ENCODE measurements around the gene LZTFL1. TPM values are rescaled to one million over a fixed set of nuclear protein-coding genes. Genes with fewer than 3 reads are reported as not detected.

Gene LZTFL1
- total and polyA plus RNA-seq, 2 experiments from 2014 or later, result 14.3 to 25.1 TPM

- Histone ChIP-seq H3K27me3 (no peaks in the 10 kb centered on the region), H3K9me2 (replicated peaks; ENCODE audit: insufficient read depth) (no peaks in the 10 kb centered on the region), H3K4me3 (no peak overlapping the region), H4K20me1 (ENCODE audit: insufficient read depth, poor library complexity, severe bottlenecking) (no peaks in the 10 kb centered on the region), H3K4me2 (no peak overlapping the region), H2AFZ (no peak overlapping the region), H3K4me1 (ENCODE audit: insufficient read depth) (no peaks in the 10 kb centered on the region), H3K9me3 (ENCODE audit: low read depth) (no peaks in the 10 kb centered on the region), H3K36me3 (replicated peaks; ENCODE audit: insufficient read depth, low read depth) (no peaks in the 10 kb centered on the region), H3K79me2 (no peaks in the 10 kb centered on the region), H3K27ac (no peak overlapping the region)
- no peak for TF ChIP-seq CTCF (IDR thresholded peaks at IDR 0.05; ENCODE audit: poor library complexity)
- no peak for TF ChIP-seq EZH2phosphoT487 (IDR thresholded peaks at IDR 0.05; ENCODE audit: low read depth, severe bottlenecking, unreplicated experiment)
- no peak for TF ChIP-seq EZH2 (IDR thresholded peaks at IDR 0.05; ENCODE audit: borderline replicate concordance)
- DNase-seq (ENCODE audit: low spot score), result no peak
These were observed 31.1 kb upstream of the LZTFL1 start for GRCh38 chr3:45873036-45873435.

DNA sequence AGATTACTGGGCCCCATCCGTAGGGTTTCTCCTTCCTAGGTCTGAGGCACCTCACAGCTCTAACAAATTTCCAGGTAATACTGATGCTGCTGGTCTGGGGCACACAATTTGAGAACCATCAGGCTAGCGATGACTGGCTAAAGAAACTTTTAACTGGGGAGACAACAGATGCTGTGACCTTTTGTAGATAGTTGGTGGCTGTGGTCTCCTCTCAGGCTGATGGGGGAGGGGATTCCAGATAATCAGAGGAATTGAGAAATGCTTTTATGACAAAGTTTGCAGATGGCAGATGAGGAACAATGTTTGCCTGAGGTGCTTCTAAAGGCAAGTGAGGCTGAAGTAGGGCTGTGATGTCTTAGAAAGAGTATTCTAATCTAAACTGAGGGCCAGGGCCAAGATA is 30.6 kb upstream of the LZTFL1 start:
- Histone ChIP-seq H4K20me1 (ENCODE audit: insufficient read depth, poor library complexity, severe bottlenecking) (no peaks in the 10 kb centered on the region), H3K4me3 (no peak overlapping the region), H3K27ac (no peak overlapping the region), H3K9me3 (ENCODE audit: low read depth) (no peaks in the 10 kb centered on the region), H2AFZ (no peak overlapping the region), H3K4me1 (ENCODE audit: insufficient read depth) (no peaks in the 10 kb centered on the region), H3K27me3 (no peaks in the 10 kb centered on the region), H3K4me2 (no peak overlapping the region), H3K79me2 (no peaks in the 10 kb centered on the region), H3K9me2 (replicated peaks; ENCODE audit: insufficient read depth) (no peaks in the 10 kb centered on the region), H3K36me3 (replicated peaks; ENCODE audit: insufficient read depth, low read depth) (no peaks in the 10 kb centered on the region)
- WGBS (ENCODE audit: low lambda C conversion rate, missing lambda C conversion rate), result 74% methylated on average over 2 of the region's 2 CpGs
- TF ChIP-seq EZH2 (IDR thresholded peaks at IDR 0.05; ENCODE audit: borderline replicate concordance) (no peak), EZH2phosphoT487 (IDR thresholded peaks at IDR 0.05; ENCODE audit: low read depth, severe bottlenecking, unreplicated experiment) (no peak), CTCF (IDR thresholded peaks at IDR 0.05; ENCODE audit: poor library complexity) (no peak)
- no peak for DNase-seq (ENCODE audit: low spot score)

DNA sequence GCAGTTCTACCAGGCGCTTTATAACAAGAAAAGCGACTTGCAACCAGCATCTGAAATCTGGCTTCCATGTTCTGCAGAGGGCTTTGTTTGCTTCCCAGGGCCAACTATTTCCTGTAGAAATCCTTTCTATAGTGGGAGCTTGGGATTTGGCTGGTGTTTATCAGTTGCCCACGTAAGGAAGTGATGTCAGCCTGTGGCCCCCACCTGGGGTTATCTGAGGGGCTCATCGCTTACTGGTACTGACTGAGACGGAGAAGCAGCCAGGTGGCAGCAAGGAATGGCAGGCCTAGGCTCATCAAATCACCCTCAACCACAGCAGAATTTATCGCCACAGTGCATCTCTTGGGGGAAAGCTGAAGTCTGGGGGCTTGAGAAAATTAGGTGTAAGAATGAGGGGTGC is 29.9 kb upstream of the LZTFL1 start:
- Histone ChIP-seq H3K9me2 (replicated peaks; ENCODE audit: insufficient read depth) (no peaks in the 10 kb centered on the region), H2AFZ (no peak overlapping the region), H3K9me3 (ENCODE audit: low read depth) (no peaks in the 10 kb centered on the region), H3K4me1 (ENCODE audit: insufficient read depth) (no peaks in the 10 kb centered on the region), H3K27me3 (no peaks in the 10 kb centered on the region), H3K79me2 (no peaks in the 10 kb centered on the region), H3K36me3 (replicated peaks; ENCODE audit: insufficient read depth, low read depth) (no peaks in the 10 kb centered on the region), H4K20me1 (ENCODE audit: insufficient read depth, poor library complexity, severe bottlenecking) (no peaks in the 10 kb centered on the region), H3K4me2 (no peak overlapping the region), H3K27ac (no peak overlapping the region), H3K4me3 (no peak overlapping the region)
- WGBS (ENCODE audit: low lambda C conversion rate, missing lambda C conversion rate), result 78% methylated on average over 6 of the region's 6 CpGs
- TF ChIP-seq EZH2phosphoT487 (IDR thresholded peaks at IDR 0.05; ENCODE audit: low read depth, severe bottlenecking, unreplicated experiment) (no peak), EZH2 (IDR thresholded peaks at IDR 0.05; ENCODE audit: borderline replicate concordance) (no peak), CTCF (IDR thresholded peaks at IDR 0.05; ENCODE audit: poor library complexity) (no peak)
- DNase-seq (ENCODE audit: low spot score), result no peak

DNA sequence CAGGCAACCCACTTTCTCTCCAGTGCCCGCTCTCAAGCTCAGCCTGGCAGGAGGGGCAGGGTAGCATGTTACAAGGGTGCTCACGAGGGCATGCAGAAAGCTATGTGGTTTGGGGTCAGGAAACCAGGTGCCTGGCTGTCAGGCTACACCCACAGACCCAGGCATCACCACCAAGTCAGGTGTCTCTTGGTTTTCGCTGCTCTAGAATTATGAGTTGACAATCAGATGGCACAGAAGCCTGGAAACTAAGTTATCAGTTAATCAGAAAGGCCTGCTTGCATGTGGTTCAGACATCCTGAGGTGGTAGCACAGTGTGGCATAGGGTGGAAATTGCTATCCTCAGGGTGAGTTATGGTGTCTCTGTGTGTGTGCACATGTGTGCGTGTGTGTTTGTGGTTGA is 28.2 kb upstream of the LZTFL1 start:
- H3K4me3 ChIP-seq, result no peak overlapping the region
- no peaks in the 10 kb centered on the region for H3K4me1 ChIP-seq (ENCODE audit: insufficient read depth)
- H3K27ac ChIP-seq, result no peak overlapping the region
- no peaks in the 10 kb centered on the region for H3K79me2 ChIP-seq
- no peaks in the 10 kb centered on the region for H3K36me3 ChIP-seq (replicated peaks; ENCODE audit: insufficient read depth, low read depth)
- 93% methylated on average over 4 of the region's 4 CpGs for WGBS (ENCODE audit: low lambda C conversion rate, missing lambda C conversion rate)
- no peaks in the 10 kb centered on the region for H3K9me2 ChIP-seq (replicated peaks; ENCODE audit: insufficient read depth)
- H2AFZ ChIP-seq, result no peak overlapping the region
- no peaks in the 10 kb centered on the region for H3K27me3 ChIP-seq
- H3K4me2 ChIP-seq, result no peak overlapping the region
- no peaks in the 10 kb centered on the region for H4K20me1 ChIP-seq (ENCODE audit: insufficient read depth, poor library complexity, severe bottlenecking)
- H3K9me3 ChIP-seq (ENCODE audit: low read depth), result no peaks in the 10 kb centered on the region
- no peak for DNase-seq (ENCODE audit: low spot score)
- TF ChIP-seq EZH2phosphoT487 (IDR thresholded peaks at IDR 0.05; ENCODE audit: low read depth, severe bottlenecking, unreplicated experiment) (no peak), EZH2 (IDR thresholded peaks at IDR 0.05; ENCODE audit: borderline replicate concordance) (no peak)
